ENCODE data around the gene C10orf120.

DNA sequence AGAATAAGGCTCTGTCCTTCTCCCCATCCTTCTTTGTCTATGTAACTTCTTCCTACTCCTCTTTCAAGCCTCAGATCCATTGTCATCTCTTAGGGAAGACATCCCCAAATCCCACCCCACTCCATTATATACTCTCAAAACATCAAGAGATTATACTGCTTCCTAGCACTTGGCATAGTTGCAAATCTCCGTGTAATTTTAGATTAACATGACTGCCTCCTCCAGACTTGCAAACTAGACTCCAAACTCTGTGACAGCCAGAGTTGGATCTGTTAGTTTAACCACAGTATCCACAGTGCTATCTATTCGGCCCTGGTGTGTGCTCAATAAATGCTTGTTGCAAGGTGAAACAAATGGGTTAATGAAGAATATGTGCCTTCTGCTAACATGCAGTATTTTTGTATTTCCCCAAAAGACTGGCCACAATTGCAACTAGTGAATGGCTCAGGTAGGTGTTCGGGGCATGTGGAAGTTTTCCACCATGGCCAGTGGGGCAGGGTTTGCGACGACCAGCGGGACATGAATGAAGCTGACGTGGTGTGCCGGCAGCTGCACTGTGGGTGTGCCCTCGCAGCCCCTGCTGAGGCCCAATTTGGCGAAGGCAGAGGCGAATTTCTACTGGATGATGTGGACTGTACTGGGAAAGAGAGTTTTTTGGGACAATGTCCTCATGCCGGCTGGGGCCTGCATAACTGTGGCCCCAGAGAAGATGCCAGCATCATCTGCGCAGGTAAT is 34.5 kb upstream of the C10orf120 start:
- no peak for TF ChIP-seq CTCF (IDR thresholded peaks at IDR 0.05)
- TF ChIP-seq POLR2A (IDR thresholded peaks at IDR 0.05): no peak
